Panc1 (cell line): Measurements from ENCODE around the gene CTAGE8. TPM values are rescaled to one million over a fixed set of nuclear protein-coding genes. Genes with fewer than 3 reads are reported as not detected.
"Not testable (repeated sequence)": the region's sequence is repeated elsewhere in the genome, so short reads cannot be mapped to it uniquely, and the experiment has no call there.

ENCODE experiments used
- ATAC-seq: fragments of 200-7000 bp; cut with Tn5 transposase; 2 replicates; pipeline ENCODE4 v1.9.1; 2020; ENCODE audit warnings: mild to moderate bottlenecking, moderate library complexity
- BruUV-seq: library from RNA; stranded (reverse); fragments of 400-500 nt; replicated peaks from 2 replicates; lab custom pipeline; 2021; lab: Mats Ljungman, UMichigan
- CTCF ChIA-PET: fragments of 300-600 bp; sonication (Branson Sonifier 250); formaldehyde crosslinking; loops from one replicate; lab custom pipeline; 2022; ENCODE audit warnings: antibody characterized with exemption; lab: Charles Lee
- POLR2A ChIA-PET: fragments of 300-600 bp; sonication (Branson Sonifier 250); formaldehyde crosslinking; loops from one replicate; lab custom pipeline; 2022; ENCODE audit warnings: antibody characterized with exemption; lab: Charles Lee
- DNase-seq: peaks from one replicate; pipeline ENCODE4 v3.0.0-alpha.2; 2010; ENCODE audit warnings: low read depth, low spot score
- H3K27ac ChIP-seq: 2 replicates; pipeline ENCODE4 v1.5.1; 2011; ENCODE audit warnings: mild to moderate bottlenecking, low read length, inconsistent platforms
- H3K27me3 ChIP-seq: fragments of 200-500 bp; sonication (Bioruptor generic); 2 replicates; pipeline ENCODE4 v1.6.0; 2014; ENCODE audit warnings: low read length, inconsistent platforms; ENCODE audit not compliant: control insufficient read depth, insufficient read depth
- H3K36me3 ChIP-seq: fragments of 200-500 bp; sonication (Bioruptor generic); 2 replicates; pipeline ENCODE4 v1.5.1; 2014; ENCODE audit warnings: inconsistent platforms, mild to moderate bottlenecking, low read length, moderate library complexity; ENCODE audit not compliant: control insufficient read depth, insufficient read depth
- H3K4me1 ChIP-seq: 2 replicates; pipeline ENCODE4 v1.5.1; 2011; ENCODE audit warnings: inconsistent platforms, mild to moderate bottlenecking, low read length, moderate library complexity; ENCODE audit not compliant: control insufficient read depth, insufficient read depth
- H3K4me3 ChIP-seq, 2 experiments: 2 replicates each; pipeline ENCODE4 v1.5.1; 2011 to 2012; ENCODE audit warnings: low read depth in 2 of 2, low read length in 2 of 2, mild to moderate bottlenecking in 2 of 2, inconsistent platforms in 1 of 2, moderate library complexity in 1 of 2
- H3K9me3 ChIP-seq: fragments of 200-500 bp; sonication (Bioruptor generic); 2 replicates; pipeline ENCODE4 v1.5.1; 2014; ENCODE audit warnings: low read depth, mild to moderate bottlenecking, inconsistent platforms, low read length, moderate library complexity; ENCODE audit not compliant: control insufficient read depth, insufficient read depth
- in situ Hi-C: cut with HindIII; loops from 2 replicates; pipeline ENCODE4 v1.10.0; 2016; ENCODE audit warnings: low sequenced_read_pairs, low pct_unique_long_range_greater_than_20kb
- intact Hi-C: fragments of 100-400 bp; cut with micrococcal nuclease; formaldehyde crosslinking; loops from one replicate; pipeline ENCODE4 v1.10.0; 2022; ENCODE audit not compliant: unreplicated experiment
- total RNA-seq: library from RNA; stranded (reverse); gene quantifications from one replicate; pipeline ENCODE4 v1.2.1, GENCODE V29; 2021; ENCODE audit not compliant: unreplicated experiment

The CTAGE8 gene
- total RNA-seq, 1 experiment from 2014 or later = 5.2 TPM

DNA sequence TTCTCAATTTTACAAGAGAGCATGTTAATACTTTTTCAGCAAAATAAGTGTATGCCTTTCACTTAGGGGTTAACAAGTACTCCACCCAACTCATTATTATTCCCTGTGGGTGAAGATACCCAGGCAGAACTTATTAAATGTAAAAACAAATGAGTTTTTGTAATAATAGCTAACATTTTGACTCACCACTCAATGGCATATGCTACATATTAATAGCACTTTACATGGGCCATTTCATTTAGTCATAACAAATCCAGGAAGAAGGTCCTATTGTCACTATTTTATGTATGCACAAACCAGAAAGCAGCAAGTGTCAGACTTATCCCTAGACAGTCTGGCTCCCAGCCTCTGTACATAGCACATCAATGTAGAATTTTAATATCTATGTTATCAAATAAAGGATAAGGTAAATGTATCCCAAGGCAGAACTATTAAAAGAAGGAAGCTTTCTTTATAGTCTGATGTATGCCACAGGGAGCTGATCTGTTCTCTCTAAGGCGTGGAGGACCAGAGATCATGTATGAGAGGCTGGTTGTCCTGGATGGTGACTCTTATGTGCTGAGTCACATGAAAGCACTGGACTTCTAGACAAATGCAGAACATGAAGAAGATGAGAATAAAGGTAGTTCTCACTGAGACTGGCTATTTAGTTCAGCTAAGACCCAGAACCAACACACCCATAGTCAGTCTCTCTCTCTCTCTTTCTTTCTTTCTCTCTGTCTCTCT lies 33.7 kb upstream of the CTAGE8 start:
- DNase-seq, intact Hi-C loops, ATAC-seq, H3K9me3 ChIP-seq, BruUV-seq, H3K4me1 ChIP-seq, POLR2A ChIA-PET, H3K36me3 ChIP-seq, H3K4me3 ChIP-seq, H3K27me3 ChIP-seq, CTCF ChIA-PET, in situ Hi-C loops, H3K27ac ChIP-seq: not testable (repeated sequence)

DNA sequence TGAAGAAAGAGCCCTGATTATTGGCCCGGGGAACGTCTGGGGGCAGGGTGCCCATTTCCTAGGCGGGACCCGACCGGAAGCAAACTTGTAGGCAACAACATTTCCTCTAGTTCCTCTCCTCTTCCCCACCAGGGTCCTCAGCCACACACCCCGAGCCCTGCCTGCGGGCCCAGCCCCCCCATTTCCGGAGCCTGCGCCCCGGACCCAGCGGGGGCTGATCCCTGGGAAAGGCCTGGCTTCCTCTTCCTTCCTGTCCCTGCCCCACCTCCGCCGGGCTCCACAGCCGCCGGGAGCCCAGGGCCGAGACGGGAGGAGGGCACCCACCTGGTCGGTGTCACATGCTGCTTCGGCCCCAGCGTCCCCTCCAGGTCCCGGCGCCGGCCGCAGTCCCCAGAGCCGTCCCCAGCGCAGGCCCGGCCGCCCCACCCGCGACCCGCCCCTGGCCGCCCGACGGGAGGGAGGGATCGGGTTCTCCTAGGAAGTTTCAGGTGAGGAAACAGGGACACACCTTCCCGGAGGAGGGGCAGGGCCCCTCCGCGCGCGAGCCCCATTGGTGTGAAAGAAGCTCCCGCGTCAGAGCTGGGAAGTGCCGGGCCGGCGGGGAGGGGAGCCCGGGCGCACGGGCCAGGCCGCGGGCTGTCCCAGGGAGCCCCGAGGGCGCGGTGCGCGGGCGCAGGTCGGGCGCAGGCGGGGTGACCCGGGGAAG lies 24.9 kb upstream of the CTAGE8 start:
- DNase-seq, CTCF ChIA-PET, H3K4me3 ChIP-seq, intact Hi-C loops, H3K9me3 ChIP-seq, in situ Hi-C loops, H3K27me3 ChIP-seq, H3K27ac ChIP-seq, POLR2A ChIA-PET, H3K36me3 ChIP-seq, BruUV-seq, H3K4me1 ChIP-seq: not testable (repeated sequence)
- ATAC-seq = peak; percentile 94

DNA sequence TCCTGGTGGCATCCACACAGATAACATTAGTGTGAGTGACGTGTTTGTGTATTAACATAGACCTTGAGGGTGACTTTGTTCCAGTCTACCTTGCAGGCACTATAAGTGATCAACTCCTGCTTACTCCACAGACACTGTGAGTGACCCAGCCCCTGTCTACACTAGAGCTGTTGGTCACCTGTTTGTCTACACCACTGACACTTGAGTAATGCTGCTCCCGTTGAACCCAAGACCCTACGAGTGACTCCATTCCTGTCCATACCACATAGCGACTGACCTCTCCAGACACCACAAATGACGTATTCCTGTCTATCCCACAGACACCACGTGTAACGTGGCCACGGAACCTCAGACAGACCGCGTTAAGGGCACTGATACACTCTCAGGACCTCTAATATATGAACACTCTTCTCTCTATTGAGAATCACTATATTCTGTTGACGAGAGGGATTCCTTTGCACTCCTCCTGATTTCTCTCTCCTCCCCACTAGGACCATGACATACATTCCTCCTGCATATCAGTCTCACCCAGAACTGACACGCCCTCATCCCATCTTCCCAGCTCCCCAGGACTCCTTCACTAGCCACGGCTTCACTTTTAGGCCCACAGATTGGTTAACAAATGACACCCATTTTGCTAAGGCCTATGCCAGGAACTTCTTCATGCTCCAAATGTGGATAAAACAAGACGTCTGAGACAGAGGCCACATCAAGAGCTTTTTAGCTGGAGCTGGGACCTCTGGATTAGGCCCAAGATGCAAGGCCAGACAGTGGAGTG lies 23.5 kb upstream of the CTAGE8 start:
- H3K27me3 ChIP-seq, in situ Hi-C loops, POLR2A ChIA-PET, ATAC-seq, BruUV-seq, H3K4me3 ChIP-seq, H3K4me1 ChIP-seq, intact Hi-C loops, DNase-seq, H3K27ac ChIP-seq, H3K9me3 ChIP-seq, CTCF ChIA-PET, H3K36me3 ChIP-seq: not testable (repeated sequence)

DNA sequence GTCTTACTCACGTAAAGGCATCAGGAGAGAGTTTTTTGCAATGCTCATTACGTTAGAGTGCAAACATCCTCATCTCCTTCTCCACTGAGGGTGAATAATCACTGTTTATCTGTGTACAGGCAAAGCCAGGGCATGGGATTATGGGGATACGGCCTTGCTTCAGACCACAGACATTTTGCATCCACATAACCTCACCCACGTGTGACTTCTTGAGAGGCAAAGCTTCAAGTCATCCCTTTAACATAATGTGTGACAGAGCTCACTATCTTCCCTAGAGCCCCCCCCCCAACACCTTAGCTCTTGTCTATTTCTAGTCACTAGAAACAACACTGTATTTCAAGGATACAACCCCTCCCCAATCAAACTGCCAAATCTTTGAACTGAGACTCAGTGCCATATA lies 22.5 kb upstream of the CTAGE8 start:
- DNase-seq, ATAC-seq, BruUV-seq, H3K9me3 ChIP-seq, intact Hi-C loops, H3K27ac ChIP-seq, H3K4me3 ChIP-seq, H3K36me3 ChIP-seq, H3K27me3 ChIP-seq, CTCF ChIA-PET, in situ Hi-C loops, POLR2A ChIA-PET, H3K4me1 ChIP-seq: not testable (repeated sequence)

DNA sequence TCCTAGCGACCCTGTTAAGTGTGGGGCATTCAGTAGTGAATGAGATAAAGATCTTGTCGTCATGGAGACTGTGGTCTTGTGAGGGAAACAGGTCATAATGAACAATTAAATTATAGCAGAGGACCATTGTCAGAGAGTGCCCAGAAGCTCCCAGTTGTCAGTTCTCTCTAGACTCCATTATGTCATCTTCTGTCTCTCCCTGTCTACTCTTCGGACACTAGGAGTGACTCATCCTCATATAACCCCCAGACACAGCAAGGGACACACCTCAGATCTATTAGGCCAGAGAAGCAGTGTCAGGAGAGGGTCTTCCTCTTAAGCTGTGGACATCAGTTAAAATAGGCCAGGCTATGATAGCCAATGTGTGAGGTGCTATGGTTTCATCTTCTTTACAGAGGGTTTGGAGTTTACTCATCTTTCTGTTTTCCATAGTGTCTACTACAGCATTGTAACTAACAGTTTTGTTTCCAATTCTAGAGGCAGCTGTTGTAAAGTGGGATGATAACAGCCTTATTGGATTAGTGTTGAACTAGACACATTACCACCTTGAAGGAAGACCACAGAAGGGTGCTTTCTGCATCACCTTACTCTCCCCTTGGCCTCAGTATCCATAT lies 18.2 kb upstream of the CTAGE8 start:
- H3K9me3 ChIP-seq, POLR2A ChIA-PET, BruUV-seq, H3K4me3 ChIP-seq, CTCF ChIA-PET, H3K27ac ChIP-seq, DNase-seq, intact Hi-C loops, H3K27me3 ChIP-seq, in situ Hi-C loops, H3K36me3 ChIP-seq, H3K4me1 ChIP-seq, ATAC-seq: not testable (repeated sequence)

DNA sequence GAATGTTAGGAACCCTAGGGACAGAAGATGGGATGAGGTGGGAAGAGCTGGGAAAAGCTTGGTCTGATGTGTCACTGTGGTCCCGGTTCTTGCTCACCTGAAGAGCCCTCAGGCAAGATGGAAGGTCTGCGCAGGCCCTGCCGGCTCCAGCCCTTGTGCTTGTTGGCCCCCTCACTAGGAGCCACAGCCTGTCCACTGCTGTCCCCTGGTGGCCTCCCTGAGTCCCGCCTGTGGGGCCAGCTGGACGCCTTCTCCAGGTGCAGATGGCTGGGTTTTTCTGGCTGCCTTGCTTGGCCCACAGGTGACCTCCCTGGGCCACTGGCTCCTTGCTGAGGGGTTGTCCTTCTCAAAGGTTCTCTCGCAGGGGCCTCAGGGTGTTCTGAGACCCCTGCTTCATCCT lies 14.6 kb upstream of the CTAGE8 start:
- peak; percentile 53; the same call in 1 of the 2 replicates for ATAC-seq
- DNase-seq, H3K4me1 ChIP-seq, POLR2A ChIA-PET, in situ Hi-C loops, intact Hi-C loops, H3K27ac ChIP-seq, H3K4me3 ChIP-seq, CTCF ChIA-PET, H3K27me3 ChIP-seq, H3K9me3 ChIP-seq, H3K36me3 ChIP-seq, BruUV-seq: not testable (repeated sequence)

DNA sequence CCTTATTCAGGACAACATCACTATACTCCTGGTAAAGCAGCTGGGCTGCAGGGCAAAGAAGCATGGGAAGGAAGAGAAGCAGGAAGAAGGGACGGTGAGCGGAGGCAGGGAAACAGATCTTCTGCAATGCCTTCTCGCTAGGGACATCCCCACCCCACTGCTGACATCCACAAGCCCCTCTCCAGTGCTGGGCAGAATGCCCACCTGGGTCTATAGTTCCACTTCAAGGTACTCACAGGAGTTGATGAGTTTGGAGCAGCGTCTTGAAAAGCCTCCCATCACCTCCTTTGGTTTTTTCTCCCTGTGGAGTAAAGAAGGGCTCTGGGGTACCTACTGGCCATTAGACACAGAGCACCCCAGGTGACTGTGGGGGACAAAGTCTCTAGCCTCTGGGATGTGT lies 13.4 kb upstream of the CTAGE8 start:
- ATAC-seq, intact Hi-C loops, in situ Hi-C loops, H3K36me3 ChIP-seq, POLR2A ChIA-PET, H3K9me3 ChIP-seq, H3K27me3 ChIP-seq, DNase-seq, CTCF ChIA-PET, BruUV-seq, H3K4me3 ChIP-seq, H3K4me1 ChIP-seq, H3K27ac ChIP-seq: not testable (repeated sequence)
